Breast epithelium (tissue), 3 donors: ENCODE results near the gene TRIM43. TPM values are rescaled to one million over a fixed set of nuclear protein-coding genes. Genes with fewer than 3 reads are reported as not detected.

Experiments used
- total RNA-seq, 3 donors: library from RNA; depleted of rRNA; stranded (reverse); fragments of >200 nt; gene quantifications; one replicate each; pipeline ENCODE4 v1.1.0, GENCODE V29; 2016

The TRIM43 gene
- total RNA-seq, 3 donors from 2014 or later: not detected

Other genes starting within 250 kb of the TRIM43 start
- gene FAHD2A, start 189.3 kb upstream of the TRIM43 start, total RNA-seq: 10 to 100 TPM; 19.3 to 50.1 (median 24.3) TPM
- gene TRIM43B, start 107.2 kb upstream of the TRIM43 start, total RNA-seq: not detected